Measurements from ENCODE around the gene LEMD2. TPM values are rescaled to one million over a fixed set of nuclear protein-coding genes. Genes with fewer than 3 reads are reported as not detected.

Gene LEMD2
- total RNA-seq, 2 donors from 2014 or later, result 62.0 to 75.8 TPM

DNA sequence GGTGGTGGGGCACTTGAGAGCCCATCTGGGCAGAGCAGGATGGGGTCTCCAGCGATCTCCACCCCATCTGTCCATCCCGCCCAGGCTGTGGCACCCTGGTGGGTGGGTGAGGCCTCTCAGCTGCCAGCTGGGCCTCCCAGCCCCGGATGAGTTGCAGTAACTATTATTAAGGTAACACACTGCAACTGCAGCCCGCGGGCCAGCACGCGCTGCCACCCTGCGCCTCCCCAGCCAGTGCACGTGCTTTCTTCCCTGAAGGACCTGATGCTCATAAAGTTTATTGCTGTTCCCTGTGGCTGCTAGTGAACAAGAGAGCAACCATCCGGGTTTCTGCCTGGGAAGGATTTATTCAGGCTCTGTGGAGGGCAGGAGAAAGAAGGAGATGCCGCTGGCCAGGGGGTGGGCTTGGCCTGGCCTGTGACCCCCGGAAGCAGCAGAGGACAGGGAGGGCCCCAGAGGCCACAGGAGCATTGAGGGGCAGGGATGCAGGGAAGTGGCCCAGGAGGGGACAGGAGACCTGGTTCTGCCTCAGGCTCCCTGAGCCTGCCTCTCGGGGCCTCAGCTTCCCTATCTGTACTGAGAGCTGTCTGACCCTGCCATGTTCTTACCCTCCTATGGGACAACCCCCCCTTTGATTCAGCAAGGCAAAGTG lies 43.9 kb downstream of the LEMD2 start:
- Histone ChIP-seq H3K27ac (ENCODE audit: low read depth, low read length) (peak overlapping the region; percentile 71), H3K27me3 (ENCODE audit: control insufficient read depth, insufficient read depth, low read length, poor library complexity, severe bottlenecking) (no peaks in the 10 kb centered on the region), H3K9ac (ENCODE audit: extremely low read depth, low read length, poor library complexity, severe bottlenecking) (no peak overlapping the region), H3K4me3 (ENCODE audit: low read length) (no peak overlapping the region), H3K36me3 (ENCODE audit: control insufficient read depth, insufficient read depth, low read length) (no peaks in the 10 kb centered on the region), H3K4me1 (ENCODE audit: control insufficient read depth, insufficient read depth, low read length) (peaks cover 22% of the 10 kb centered on the region), H3K9me3 (ENCODE audit: control insufficient read depth, low read length) (no peaks in the 10 kb centered on the region)
- Mint-ChIP-seq H3K4me3 (no peak overlapping the region), H3K9me3 (no peaks in the 10 kb centered on the region), H3K36me3 (ENCODE audit: low read depth) (no peaks in the 10 kb centered on the region), H3K27ac (no peak overlapping the region), H3K4me1 (peaks cover 33% of the 10 kb centered on the region), H3K27me3 (ENCODE audit: insufficient read depth) (peaks cover 8% of the 10 kb centered on the region)
- no peak for DNase-seq
- TF ChIP-seq, protein P1, sequence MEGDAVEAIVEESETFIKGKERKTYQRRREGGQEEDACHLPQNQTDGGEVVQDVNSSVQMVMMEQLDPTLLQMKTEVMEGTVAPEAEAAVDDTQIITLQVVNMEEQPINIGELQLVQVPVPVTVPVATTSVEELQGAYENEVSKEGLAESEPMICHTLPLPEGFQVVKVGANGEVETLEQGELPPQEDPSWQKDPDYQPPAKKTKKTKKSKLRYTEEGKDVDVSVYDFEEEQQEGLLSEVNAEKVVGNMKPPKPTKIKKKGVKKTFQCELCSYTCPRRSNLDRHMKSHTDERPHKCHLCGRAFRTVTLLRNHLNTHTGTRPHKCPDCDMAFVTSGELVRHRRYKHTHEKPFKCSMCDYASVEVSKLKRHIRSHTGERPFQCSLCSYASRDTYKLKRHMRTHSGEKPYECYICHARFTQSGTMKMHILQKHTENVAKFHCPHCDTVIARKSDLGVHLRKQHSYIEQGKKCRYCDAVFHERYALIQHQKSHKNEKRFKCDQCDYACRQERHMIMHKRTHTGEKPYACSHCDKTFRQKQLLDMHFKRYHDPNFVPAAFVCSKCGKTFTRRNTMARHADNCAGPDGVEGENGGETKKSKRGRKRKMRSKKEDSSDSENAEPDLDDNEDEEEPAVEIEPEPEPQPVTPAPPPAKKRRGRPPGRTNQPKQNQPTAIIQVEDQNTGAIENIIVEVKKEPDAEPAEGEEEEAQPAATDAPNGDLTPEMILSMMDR (conservative IDR thresholded peaks at IDR 0.05), result no peak
- 72 to 81% methylated on average over 10 to 13 of the region's 13 CpGs for WGBS, 2 experiments (ENCODE audit: insufficient coverage in 1 of 2, insufficient read length in 1 of 2)

DNA sequence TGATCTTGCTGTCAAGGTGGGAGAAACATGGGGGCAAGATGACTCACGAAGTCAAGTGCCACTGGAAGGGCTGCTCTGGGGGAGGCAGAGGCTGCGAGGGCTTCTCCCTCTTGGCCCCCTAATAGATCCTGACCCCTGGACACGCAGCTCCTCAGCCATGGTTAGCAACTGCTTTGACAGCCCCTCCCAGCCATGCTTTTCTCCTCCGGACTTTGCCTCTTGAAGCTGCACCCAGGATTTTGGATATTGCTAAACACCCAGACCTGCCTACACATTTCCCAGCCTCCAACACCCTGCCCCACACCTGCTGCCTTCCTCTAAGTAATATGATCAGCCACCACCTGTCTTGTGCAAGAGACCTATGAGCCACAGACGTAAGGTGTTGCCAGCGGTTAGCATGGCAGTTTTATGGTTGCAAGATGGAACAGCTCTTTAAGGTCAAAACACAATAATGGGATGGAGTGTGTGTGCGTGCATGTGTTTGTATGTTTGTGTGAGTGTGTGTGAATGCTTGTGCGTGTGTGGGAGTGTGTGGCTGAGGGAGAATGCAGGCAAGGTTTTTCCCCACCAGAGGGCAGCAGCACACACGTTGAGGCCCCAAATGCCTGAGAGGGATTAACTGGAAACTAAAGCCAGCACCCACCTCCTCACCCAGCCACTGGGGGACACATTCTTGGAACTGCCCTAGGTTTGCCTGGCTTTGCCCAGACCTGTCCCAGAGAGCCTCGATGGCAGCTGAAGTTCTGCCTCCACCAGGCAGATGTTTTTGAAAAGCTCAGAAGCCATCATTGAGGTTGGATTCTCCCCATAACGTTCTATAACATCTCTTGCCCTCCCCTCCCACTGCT lies 44.7 kb downstream of the LEMD2 start:
- Histone ChIP-seq H3K27ac (ENCODE audit: low read depth, low read length) (no peak overlapping the region), H3K9ac (ENCODE audit: extremely low read depth, low read length, poor library complexity, severe bottlenecking) (no peak overlapping the region), H3K4me3 (ENCODE audit: low read length) (no peak overlapping the region), H3K9me3 (ENCODE audit: control insufficient read depth, low read length) (no peaks in the 10 kb centered on the region), H3K36me3 (ENCODE audit: control insufficient read depth, insufficient read depth, low read length) (no peaks in the 10 kb centered on the region), H3K27me3 (ENCODE audit: control insufficient read depth, insufficient read depth, low read length, poor library complexity, severe bottlenecking) (no peaks in the 10 kb centered on the region), H3K4me1 (ENCODE audit: control insufficient read depth, insufficient read depth, low read length) (peaks cover 17% of the 10 kb centered on the region)
- WGBS, 2 experiments (ENCODE audit: insufficient coverage in 1 of 2, insufficient read length in 1 of 2), result 58 to 61% methylated on average over 7 to 11 of the region's 11 CpGs
- no peaks in the 10 kb centered on the region for H3K9me3 Mint-ChIP-seq
- peaks cover 26% of the 10 kb centered on the region for H3K4me1 Mint-ChIP-seq
- H3K36me3 Mint-ChIP-seq (ENCODE audit: low read depth), result no peaks in the 10 kb centered on the region
- no peak overlapping the region for H3K4me3 Mint-ChIP-seq
- no peak overlapping the region for H3K27ac Mint-ChIP-seq
- peak; percentile 93 for DNase-seq
- TF ChIP-seq, protein P1 (conservative IDR thresholded peaks at IDR 0.05), result peak; percentile 96
- H3K27me3 Mint-ChIP-seq (ENCODE audit: insufficient read depth), result peaks cover 8% of the 10 kb centered on the region

- DNase-seq, result no peak
- TF ChIP-seq, protein P1 (conservative IDR thresholded peaks at IDR 0.05), result no peak
- no peaks in the 10 kb centered on the region for H3K36me3 ChIP-seq (ENCODE audit: control insufficient read depth, insufficient read depth, low read length)
- no peaks in the 10 kb centered on the region for H3K9me3 ChIP-seq (ENCODE audit: control insufficient read depth, low read length)
- WGBS, 2 experiments (ENCODE audit: insufficient coverage in 1 of 2, insufficient read length in 1 of 2), result 78 to 100% methylated on average over 2 to 7 of the region's 7 CpGs
- H3K27ac ChIP-seq (ENCODE audit: low read depth, low read length), result no peak overlapping the region
- H3K27me3 Mint-ChIP-seq (ENCODE audit: insufficient read depth), result peaks cover 7% of the 10 kb centered on the region
- H3K4me1 ChIP-seq (ENCODE audit: control insufficient read depth, insufficient read depth, low read length), result peaks cover 11% of the 10 kb centered on the region
- H3K27ac Mint-ChIP-seq, result no peak overlapping the region
- H3K9me3 Mint-ChIP-seq, result no peaks in the 10 kb centered on the region
- no peak overlapping the region for H3K4me3 ChIP-seq (ENCODE audit: low read length)
- no peaks in the 10 kb centered on the region for H3K36me3 Mint-ChIP-seq (ENCODE audit: low read depth)
- no peak overlapping the region for H3K4me3 Mint-ChIP-seq
- H3K4me1 Mint-ChIP-seq, result peaks cover 21% of the 10 kb centered on the region
- H3K9ac ChIP-seq (ENCODE audit: extremely low read depth, low read length, poor library complexity, severe bottlenecking), result no peak overlapping the region
- no peaks in the 10 kb centered on the region for H3K27me3 ChIP-seq (ENCODE audit: control insufficient read depth, insufficient read depth, low read length, poor library complexity, severe bottlenecking)
These were observed 46.1 kb downstream of the LEMD2 start for GRCh38 chr6:33742837-33743236.
